OCI-LY3 (cell line): ENCODE data around the gene PPEF1.

Source experiments
- H2AFZ ChIP-seq: fragments of 200-600, 300-600 bp; shearing (Covaris generic); 2 replicates; pipeline ENCODE4 v1.6.0; 2014; ENCODE audit warnings: antibody characterized with exemption, low read depth, low read length
- H3K27ac ChIP-seq: fragments of 200-600, 300-600 bp; sonication (generic); 2 replicates; pipeline ENCODE4 v1.5.1; 2014; ENCODE audit warnings: mild to moderate bottlenecking, low read length, moderate library complexity, mixed read lengths
- H3K27me3 ChIP-seq: fragments of 200-600, 300-600 bp; sonication (generic); 2 replicates; pipeline ENCODE4 v1.6.1; 2014; ENCODE audit warnings: low read depth, low read length, mixed read lengths
- H3K36me3 ChIP-seq: fragments of 200-600, 300-600 bp; sonication (generic); replicated peaks from 2 replicates; pipeline ENCODE3; 2014; ENCODE audit warnings: low read depth, low read length, mixed read lengths
- H3K4me1 ChIP-seq: fragments of 300-600, 200-600 bp; sonication (generic); 2 replicates; pipeline ENCODE4 v1.6.1; 2014; ENCODE audit warnings: low read length, mixed read lengths
- H3K4me2 ChIP-seq: fragments of 200-600, 300-600 bp; sonication (generic); 2 replicates; pipeline ENCODE4 v1.6.1; 2014; ENCODE audit warnings: low read length, mixed read lengths
- H3K4me3 ChIP-seq: fragments of 300-600, 200-600 bp; sonication (generic); 2 replicates; pipeline ENCODE4 v1.5.1; 2014; ENCODE audit warnings: antibody characterized with exemption, mild to moderate bottlenecking, low read length, moderate library complexity
- H3K79me2 ChIP-seq: fragments of 300-600, 200-600 bp; shearing (Covaris generic); 2 replicates; pipeline ENCODE4 v1.6.1; 2014; ENCODE audit warnings: mild to moderate bottlenecking, low read length, mixed read lengths
- H3K9ac ChIP-seq: fragments of 300-600, 200-600 bp; shearing (Covaris generic); 2 replicates; pipeline ENCODE4 v1.6.0; 2014; ENCODE audit warnings: mild to moderate bottlenecking, low read length, moderate library complexity
- H3K9me3 ChIP-seq: fragments of 200-600, 300-600 bp; shearing (Covaris generic); 2 replicates; pipeline ENCODE4 v1.6.1; 2014; ENCODE audit warnings: low read length, mixed read lengths; ENCODE audit not compliant: insufficient read depth
- H4K20me1 ChIP-seq: fragments of 200-600, 300-600 bp; sonication (generic); 2 replicates; pipeline ENCODE4 v1.6.1; 2016; ENCODE audit warnings: low read length, mixed read lengths; ENCODE audit not compliant: insufficient read depth
- CTCF ChIP-seq: fragments of 200-600, 300-600 bp; sonication (generic); IDR thresholded peaks from 2 replicates; pipeline ENCODE4 v1.5.1; 2014; ENCODE audit warnings: antibody characterized with exemption, low read length, low read depth
- EZH2phosphoT487 ChIP-seq: fragments of 200-600 bp; shearing (Covaris generic); IDR thresholded peaks from 2 replicates; pipeline ENCODE4 v1.6.1; 2018; ENCODE audit warnings: antibody characterized with exemption, mixed run types, low read depth

Gene PPEF1

GRCh38 chrX:18668071-18668835 lies 39.2 kb upstream of the PPEF1 start:
- Histone ChIP-seq H3K36me3 (no peaks in the 10 kb centered on the region), H2AFZ (peak overlapping the region; percentile 30; the same call in 1 of the 2 replicates), H3K79me2 (no peaks in the 10 kb centered on the region), H3K9ac (no peak overlapping the region), H3K9me3 (no peaks in the 10 kb centered on the region), H3K27me3 (no peaks in the 10 kb centered on the region), H4K20me1 (no peaks in the 10 kb centered on the region), H3K4me1 (no peaks in the 10 kb centered on the region), H3K4me3 (peak overlapping the region; percentile 29; the same call in 1 of the 2 replicates), H3K4me2 (peak overlapping the region; percentile 41), H3K27ac (no peak overlapping the region)
- TF ChIP-seq EZH2phosphoT487 = no peak
- TF ChIP-seq CTCF = no peak

- no peaks in the 10 kb centered on the region for H3K27me3 ChIP-seq
- no peak within 1 kb of the TSS for H3K27ac ChIP-seq
- H3K79me2 ChIP-seq = no peaks in the 10 kb centered on the region
- no peak within 1 kb of the TSS for H3K4me2 ChIP-seq
- H3K4me1 ChIP-seq = peaks cover 6% of the 10 kb centered on the region
- no peaks in the 10 kb centered on the region for H3K36me3 ChIP-seq
- H2AFZ ChIP-seq = no peak within 1 kb of the TSS
- TF ChIP-seq CTCF (no peak), EZH2phosphoT487 (no peak)
- no peak within 1 kb of the TSS for H3K9ac ChIP-seq
- no peaks in the 10 kb centered on the region for H4K20me1 ChIP-seq
- H3K9me3 ChIP-seq = no peaks in the 10 kb centered on the region
- H3K4me3 ChIP-seq = no peak within 1 kb of the TSS
Observed at GRCh38 chrX:18672008-18672407, 35.4 kb upstream of the PPEF1 start, which contains the start of gene RS1. RS1 (minus strand) TSS chrX:18672108; CDS start chrX:18672068, 40 bp downstream.

- TF ChIP-seq CTCF (no peak), EZH2phosphoT487 (no peak)
- peak overlapping the region; percentile 98 for H3K4me3 ChIP-seq
- peak overlapping the region; percentile 29 for H3K27ac ChIP-seq
- H3K79me2 ChIP-seq = no peaks in the 10 kb centered on the region
- H3K9ac ChIP-seq = peak overlapping the region; percentile 64
- peak overlapping the region; percentile 68 for H3K4me2 ChIP-seq
- H3K36me3 ChIP-seq = no peaks in the 10 kb centered on the region
- peaks cover 6% of the 10 kb centered on the region for H3K4me1 ChIP-seq
- no peaks in the 10 kb centered on the region for H3K27me3 ChIP-seq
- no peaks in the 10 kb centered on the region for H4K20me1 ChIP-seq
- H3K9me3 ChIP-seq = no peaks in the 10 kb centered on the region
- H2AFZ ChIP-seq = peak overlapping the region; percentile 89
Observed at GRCh38 chrX:18674417-18674787, 33.0 kb upstream of the PPEF1 start.

- Histone ChIP-seq H3K27me3 (no peaks in the 10 kb centered on the region), H3K4me1 (peaks cover 6% of the 10 kb centered on the region), H3K4me2 (peak overlapping the region; percentile 80), H4K20me1 (no peaks in the 10 kb centered on the region), H3K4me3 (peak overlapping the region; percentile 98), H3K9me3 (no peaks in the 10 kb centered on the region), H3K79me2 (no peaks in the 10 kb centered on the region), H3K9ac (peak overlapping the region; percentile 95), H2AFZ (peak overlapping the region; percentile 93), H3K36me3 (no peaks in the 10 kb centered on the region), H3K27ac (peak overlapping the region; percentile 72)
- TF ChIP-seq EZH2phosphoT487 = no peak
Observed at GRCh38 chrX:18674788-18675735, 32.4 kb upstream of the PPEF1 start.
